ENCODE results near the gene SLC25A3.

Gene SLC25A3

GRCh38 chr12:98651328-98651727, 57.8 kb downstream of the SLC25A3 start:
- DNase-seq (ENCODE audit: extremely low spot score, insufficient read length, low read depth) = no peak

GRCh38 chr12:98653866-98654493, 60.5 kb downstream of the SLC25A3 start:
- DNase-seq (ENCODE audit: extremely low spot score, insufficient read length, low read depth) (no peak), FAIRE-seq (peak; percentile 29)

More at GRCh38 chr12:98651328-98651727, 57.8 kb downstream of the SLC25A3 start:
- no peak for FAIRE-seq

All from GM18507 (cell line).